HG02970 (cell line): Measurements from ENCODE around the gene NR2C2AP.

ENCODE experiments used
- ATAC-seq: cut with Tn5 transposase; IDR thresholded peaks from one replicate; pipeline ENCODE4 v1.9.1; 2021; ENCODE audit warnings: mild to moderate bottlenecking, moderate library complexity, moderate number of reproducible peaks; ENCODE audit not compliant: unreplicated experiment, low FRiP score

NR2C2AP gene

GRCh38 chr19:19215792-19216191, 12.6 kb upstream of the NR2C2AP start:
- ATAC-seq: no peak

GRCh38 chr19:19214892-19215291, 11.7 kb upstream of the NR2C2AP start:
- no peak for ATAC-seq

GRCh38 chr19:19214159-19214490, 10.9 kb upstream of the NR2C2AP start:
- no peak for ATAC-seq

GRCh38 chr19:19213426-19214158, 10.4 kb upstream of the NR2C2AP start:
- no peak for ATAC-seq

- ATAC-seq: no peak
Observed at GRCh38 chr19:19212916-19213315, 9.7 kb upstream of the NR2C2AP start.

GRCh38 chr19:19211499-19212420, 8.5 kb upstream of the NR2C2AP start, which contains the start of gene NCAN:
NCAN (plus strand) TSS chr19:19211958; CDS start chr19:19216954, 4,996 bp downstream.
- ATAC-seq: no peak

- no peak for ATAC-seq
Observed at GRCh38 chr19:19209372-19209771, 6.2 kb upstream of the NR2C2AP start.

GRCh38 chr19:19207637-19208572, 4.7 kb upstream of the NR2C2AP start:
- ATAC-seq: no peak

GRCh38 chr19:19206938-19207337, 3.7 kb upstream of the NR2C2AP start:
- no peak for ATAC-seq

- ATAC-seq: no peak
Observed at GRCh38 chr19:19205416-19206410, 2.5 kb upstream of the NR2C2AP start.

GRCh38 chr19:19204181-19204580, 967 bp upstream of the NR2C2AP start:
- ATAC-seq: no peak

GRCh38 chr19:19202707-19203011, 555 bp downstream of the NR2C2AP start:
- ATAC-seq: no peak

GRCh38 chr19:19201697-19202630, 1.2 kb downstream of the NR2C2AP start:
- ATAC-seq: no peak

GRCh38 chr19:19193926-19194325, 9.3 kb downstream of the NR2C2AP start:
- no peak for ATAC-seq

- ATAC-seq: no peak
Observed at GRCh38 chr19:19192910-19193423, 10.2 kb downstream of the NR2C2AP start.

- ATAC-seq: peak; percentile 86
Observed at GRCh38 chr19:19192078-19192882, 10.9 kb downstream of the NR2C2AP start, which contains the start of the genes BORCS8 and RFXANK. BORCS8 (minus strand) TSS chr19:19192152; CDS start chr19:19192117, 35 bp downstream. RFXANK (plus strand) TSS chr19:19192258; CDS start chr19:19193947, 1,689 bp downstream.

GRCh38 chr19:19191768-19192077, 11.5 kb downstream of the NR2C2AP start:
- ATAC-seq: no peak
